Inferior parietal cortex (tissue), 1 donor: ENCODE data around the gene PALLD.

Experiments used
- DNase-seq: peaks from one replicate; pipeline ENCODE4 v3.0.0-alpha.2; 2016; ENCODE audit errors: extremely low spot score

Gene PALLD

DNA sequence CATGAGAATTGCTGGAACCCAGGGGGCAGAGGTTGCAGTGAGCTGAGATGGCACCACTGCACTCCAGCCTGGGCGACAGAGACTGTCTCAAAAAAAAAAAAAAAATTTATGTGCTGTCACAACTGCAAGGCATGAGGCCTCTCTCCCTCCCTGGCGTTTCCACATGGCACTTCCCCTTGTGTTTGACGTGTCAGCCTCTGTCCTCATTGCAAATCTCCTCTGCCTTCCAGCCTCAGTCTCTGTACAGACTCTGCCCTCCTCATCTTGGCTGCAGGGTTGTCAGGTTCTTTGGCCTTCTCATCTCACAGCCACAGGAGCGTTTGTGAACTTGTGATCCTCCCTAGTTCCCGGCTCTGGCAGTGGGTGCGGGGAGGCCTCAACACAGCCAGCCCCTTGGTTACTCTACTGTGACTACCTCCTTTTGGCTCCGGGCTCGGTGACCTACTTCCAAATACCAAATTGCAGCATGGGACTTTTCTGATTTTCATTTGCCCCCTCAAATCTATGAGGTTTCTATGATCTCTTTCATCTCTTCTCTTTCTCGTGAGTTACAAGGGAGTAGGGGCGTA, 263.2 kb downstream of the PALLD start:
- DNase-seq = no peak

DNA sequence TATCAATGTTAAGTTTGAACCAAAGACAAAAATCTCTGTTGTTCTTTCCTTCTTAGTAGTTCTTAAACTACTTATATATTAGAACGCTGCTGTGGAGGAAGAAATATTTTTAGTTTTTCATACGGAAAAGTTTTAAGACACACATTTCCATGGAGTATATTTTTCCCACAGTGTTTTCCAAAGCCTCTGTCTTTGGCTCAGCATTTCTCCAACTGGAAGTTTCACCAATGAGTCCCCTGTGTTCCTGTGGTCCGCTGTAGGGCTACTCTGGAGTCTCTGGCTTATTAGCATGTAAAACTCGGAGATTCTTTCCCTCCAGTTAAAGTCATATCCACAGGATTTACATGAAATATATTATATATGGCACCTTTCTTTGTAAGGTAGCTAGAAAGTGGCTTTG, 264.2 kb downstream of the PALLD start:
- DNase-seq = no peak

DNA sequence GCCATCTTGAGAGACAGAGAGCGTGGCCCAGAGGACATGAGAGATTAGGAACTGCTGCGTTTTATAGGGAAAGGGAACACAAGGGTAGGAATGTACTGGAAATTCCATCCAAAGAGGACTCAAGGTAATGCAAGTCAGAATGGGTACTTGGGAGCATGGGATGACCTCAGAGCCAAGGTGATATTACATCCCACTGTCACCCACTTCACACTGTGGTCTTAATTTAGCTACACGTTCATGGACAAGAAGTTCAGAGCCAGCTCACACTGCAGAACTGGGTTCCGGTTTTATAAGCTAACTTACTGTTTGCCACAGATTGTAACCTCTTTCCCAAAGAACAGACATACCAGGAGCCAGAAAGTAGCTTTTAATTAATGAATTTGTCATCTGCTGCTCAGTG, 268.5 kb downstream of the PALLD start:
- DNase-seq = no peak

DNA sequence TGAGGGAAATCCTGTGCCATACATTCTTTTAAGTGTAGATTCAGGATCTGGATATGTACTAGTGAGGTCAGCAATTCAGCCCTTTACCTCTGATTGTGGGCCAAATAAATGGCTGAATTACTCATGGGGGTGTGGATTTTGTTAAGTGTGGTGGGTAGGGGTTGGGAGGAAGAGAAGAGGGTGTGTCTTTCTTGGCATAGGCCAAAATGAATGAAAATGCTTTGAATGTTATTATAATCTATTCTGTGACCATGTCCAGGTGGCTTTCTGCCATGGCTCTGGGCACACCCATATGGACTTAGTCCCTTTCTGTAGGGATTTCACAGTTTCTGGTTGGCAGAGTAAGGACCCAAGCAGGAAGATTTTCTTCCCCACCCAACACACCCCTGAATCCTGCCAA, 268.9 kb downstream of the PALLD start:
- DNase-seq = no peak

DNA sequence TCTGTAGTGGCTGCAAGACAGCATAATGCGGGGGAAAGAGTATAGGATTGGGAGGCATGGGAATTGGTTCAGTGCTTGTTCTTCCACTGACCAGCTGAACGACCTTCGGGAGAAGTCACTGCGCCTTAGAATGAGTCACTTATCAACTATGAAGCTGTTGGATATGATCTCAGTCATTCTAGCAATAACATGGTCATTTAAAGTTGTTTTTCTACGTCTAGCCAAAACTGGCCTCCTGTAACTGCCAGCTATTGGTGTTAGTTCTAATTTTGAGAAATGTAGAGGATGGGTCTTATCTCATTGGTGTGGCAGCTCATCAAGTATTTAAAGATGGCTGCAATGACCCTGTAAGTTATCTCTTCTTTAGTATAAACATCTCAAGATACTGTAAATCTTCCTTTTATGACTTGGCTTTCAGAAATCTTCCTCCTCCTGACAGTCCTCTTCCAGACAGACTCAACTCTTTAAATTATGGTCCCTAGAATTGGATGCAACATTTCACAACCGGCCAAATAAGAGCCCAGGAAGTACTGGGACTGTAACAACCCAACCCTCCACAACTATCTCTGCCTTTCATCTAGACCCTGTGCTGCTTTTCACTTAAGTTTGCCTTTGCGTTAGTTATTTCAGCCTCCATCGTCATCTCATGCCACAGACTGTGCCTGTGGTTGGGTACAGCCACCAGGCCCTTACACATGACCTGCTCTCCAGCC, 269.9 kb downstream of the PALLD start:
- DNase-seq = no peak

DNA sequence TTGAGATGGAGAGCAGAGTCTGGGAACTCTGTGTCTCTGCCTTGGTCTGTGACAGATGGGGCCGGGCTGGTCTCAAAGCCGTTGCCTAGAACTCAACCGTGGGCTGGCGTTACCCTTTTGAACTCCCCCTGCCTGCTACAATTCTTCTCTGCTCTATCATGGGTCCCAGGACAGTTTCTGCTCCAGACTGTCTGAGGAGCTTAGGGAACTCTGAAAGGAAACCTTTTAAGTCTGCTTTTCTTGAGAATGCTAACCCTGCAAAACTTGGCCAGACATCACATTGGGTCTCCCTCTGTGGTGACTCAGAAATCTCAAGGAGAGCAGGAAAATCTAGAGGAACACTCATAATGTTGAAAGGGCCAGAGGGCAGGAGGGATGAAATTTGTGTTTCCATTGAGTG, 272.6 kb downstream of the PALLD start:
- no peak for DNase-seq

DNA sequence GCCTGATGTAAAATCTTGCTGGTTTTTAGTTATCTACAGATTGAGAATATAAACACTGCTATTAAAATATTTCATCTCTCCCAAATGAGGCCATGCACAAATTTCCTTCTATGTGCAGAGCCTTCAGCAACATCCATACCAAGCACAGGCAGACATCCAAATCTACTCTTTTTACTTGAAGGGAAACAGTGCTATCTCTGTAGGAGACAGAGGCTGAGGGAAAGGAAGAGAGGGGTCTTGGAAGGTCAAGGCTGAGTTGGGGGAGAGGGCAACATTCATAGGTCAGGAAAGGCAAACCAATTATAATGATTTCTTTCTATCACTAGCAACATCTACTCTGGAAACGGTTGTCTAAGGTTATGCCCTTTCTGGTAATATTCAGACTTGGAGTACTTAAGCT, 273.0 kb downstream of the PALLD start:
- no peak for DNase-seq

DNA sequence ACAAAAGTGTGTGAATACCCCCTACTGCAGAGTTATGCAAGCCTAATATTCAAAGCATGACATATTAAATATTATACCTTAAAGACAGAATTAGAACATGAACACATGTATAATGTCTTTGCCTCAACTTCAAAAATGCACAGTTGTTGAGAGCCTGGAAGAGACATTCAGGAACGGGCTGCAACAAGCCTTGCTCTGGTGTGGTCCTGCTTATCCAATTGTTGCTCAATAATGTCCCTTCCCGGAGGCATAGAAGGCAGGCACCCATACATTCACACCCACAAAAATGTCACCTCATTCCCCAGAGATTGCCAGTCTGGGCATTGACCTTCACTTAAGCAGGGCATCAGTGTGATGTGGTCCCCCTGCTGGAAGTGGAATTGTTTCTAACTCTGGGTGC, 274.4 kb downstream of the PALLD start:
- no peak for DNase-seq

DNA sequence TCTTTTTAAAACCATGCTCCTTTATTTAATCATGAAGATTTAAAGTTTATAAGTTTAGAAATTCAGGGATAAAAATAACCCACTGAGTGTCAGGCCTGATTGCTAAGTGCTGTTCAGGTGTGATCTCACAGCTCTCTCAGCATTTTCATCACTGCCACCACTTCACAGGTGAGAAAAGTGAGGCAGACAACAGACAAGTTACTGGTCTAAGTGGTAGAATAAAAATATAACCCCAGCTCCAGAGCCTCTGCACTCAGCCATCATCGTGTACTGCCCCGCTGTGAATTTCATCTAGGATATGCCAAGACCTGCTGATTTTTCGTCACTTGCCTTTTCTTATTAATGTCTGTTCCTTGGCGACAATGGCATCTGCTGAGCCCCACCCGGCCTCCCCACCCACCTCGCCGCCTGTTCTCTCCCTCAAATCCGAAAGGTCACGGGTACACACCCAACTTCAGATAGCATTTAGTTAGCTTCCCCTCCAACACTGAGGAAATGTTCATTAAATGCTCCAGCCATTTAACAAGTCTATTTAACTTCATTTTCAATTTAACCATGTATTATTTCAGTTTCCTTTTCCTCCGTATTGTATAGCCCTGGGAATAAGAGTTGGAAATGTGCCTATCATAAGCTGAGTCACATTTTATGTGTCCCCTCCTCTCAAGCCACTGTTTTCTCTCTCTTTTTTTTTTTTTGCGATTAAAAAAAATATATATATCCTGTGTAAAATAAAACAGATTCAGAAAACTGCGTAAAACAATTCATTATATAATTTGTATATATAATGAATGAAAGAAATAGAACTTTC, 276.7 kb downstream of the PALLD start:
- no peak for DNase-seq

DNA sequence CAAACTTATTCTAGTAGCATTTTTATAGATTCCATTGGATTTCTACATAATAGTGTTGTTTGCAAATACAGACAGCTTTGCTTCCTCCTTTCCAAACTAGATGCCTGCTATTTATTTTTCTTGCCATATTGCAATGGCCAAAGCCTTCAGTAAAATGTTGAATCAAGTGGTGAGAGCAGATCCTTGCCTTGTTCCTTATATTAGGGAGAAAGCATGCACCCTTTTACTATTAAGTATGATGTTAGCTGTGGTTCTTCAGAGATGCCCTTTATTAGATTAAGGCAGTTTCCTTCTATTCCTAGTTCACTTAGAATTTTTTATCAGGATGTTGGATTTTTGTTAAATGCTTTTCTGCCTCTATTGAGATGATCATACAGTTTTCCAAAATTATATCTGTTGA, 279.5 kb downstream of the PALLD start:
- DNase-seq = no peak

DNA sequence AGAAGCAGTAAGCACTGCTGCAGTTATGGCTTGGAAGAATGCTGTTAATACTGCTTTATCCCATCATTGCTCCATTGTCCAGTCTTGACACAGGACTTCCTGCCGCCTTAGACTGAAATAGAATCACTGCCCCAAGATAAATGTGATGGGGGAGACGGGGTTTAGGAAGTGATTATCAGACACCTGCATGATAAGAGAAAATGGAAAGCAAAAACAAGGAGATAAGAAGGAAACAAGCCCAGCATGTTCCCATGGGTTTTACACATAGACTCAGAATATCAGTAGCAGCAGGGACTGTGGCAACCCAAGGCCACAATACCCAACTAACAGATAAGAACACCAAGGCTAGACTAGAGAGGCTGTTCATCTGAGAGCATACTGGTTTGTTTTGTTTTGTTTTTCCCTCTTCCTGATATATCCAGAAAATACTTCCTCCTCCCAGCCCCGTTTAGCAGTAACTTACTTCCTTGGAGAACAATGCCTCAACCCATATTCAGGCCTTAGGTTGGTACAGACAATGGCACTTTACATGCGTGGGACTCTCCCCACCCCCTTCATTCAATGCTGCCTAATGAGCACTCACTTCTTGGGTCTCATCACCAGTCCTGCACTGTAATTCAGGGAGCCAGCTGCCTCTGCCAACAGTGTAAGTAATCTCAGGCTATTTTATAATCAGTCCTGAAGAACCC, 280.6 kb downstream of the PALLD start:
- DNase-seq = no peak

DNA sequence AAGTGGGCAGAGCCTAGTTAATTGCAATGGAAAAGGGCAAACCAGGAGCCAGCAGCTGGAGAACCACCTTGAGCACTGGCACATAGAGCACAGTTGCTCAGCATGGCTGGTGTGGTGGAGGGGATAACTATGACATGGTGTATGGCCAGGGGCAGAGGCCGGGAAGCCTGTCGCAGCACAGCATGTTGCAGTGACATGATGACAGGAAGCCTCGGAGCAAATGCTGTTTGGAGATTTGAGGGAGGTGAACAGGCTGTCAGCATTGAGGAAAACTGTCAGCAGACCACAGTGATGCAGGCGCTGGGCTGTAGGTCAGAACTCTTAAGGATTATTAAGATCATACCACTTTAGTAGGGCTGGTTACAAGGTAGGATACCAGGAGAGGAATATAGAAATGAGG, 284.5 kb downstream of the PALLD start:
- no peak for DNase-seq

DNA sequence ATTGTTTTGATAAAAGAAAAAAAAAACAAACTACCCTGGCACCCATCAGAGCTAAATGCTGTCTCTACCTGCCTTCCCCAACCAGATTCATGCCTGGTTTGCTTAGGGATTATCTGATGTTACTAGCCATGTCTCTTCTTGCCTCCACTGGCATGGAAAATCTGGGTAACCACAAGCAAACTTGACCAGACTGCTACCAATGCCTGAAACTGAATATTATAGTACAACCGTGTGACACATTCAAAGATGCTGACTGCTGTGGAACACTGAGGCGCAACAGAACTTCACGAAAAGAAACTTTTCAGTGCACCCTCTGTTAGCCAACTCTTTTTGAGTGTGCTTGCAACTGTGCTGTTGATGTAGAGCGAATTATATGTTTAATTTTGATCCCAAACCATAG, 285.1 kb downstream of the PALLD start:
- DNase-seq = no peak

DNA sequence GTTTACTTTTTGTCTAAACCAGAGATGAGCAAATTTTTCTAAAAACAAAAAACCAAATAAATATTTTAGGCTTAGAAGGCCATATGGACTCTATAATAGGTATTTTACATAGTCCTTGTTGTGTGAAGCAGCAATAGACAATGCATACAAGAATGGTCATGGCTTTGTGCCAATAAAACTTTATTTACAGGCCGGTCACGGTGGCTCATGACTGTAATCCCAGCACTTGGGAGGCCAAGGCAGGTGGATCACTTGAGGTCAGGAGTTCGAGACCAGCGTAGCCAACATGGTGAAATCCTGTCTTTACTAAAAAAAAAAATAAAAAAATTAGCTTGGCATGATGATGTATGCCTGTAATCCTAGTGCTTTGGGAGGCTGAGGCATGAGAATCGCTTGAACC, 285.6 kb downstream of the PALLD start:
- DNase-seq = no peak

DNA sequence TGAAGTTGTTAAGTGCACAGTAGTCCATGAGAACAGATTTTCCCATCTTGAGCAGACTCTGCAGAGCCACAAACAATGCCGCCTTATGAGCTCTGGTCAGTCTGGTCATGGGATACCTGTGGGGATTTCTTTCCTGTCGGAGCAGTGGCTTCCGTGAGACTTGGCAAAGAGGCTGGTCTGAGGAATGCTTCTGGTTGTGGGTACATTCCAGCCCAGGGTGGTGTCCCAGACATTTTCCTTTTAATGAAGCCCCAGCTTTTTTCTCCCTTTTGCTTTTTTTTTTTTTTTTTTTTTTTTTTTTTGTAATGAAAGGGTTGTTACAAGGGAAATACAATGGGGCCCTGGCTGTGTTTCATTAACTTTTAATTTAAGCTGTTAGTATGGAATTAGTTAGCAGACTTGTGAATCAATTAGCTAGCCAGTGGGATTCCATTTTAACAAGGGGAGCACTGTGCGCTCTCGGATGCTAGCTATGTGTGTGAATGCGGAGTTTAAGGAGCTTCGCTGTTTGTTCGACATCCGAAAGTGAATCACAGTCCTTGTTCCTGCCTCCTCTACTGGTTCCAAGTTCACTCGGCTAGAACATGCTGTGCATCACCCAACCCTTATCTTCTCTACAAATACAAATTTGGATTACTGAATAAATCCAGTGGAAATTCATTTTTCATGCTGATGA, 288.1 kb downstream of the PALLD start:
- DNase-seq = no peak

DNA sequence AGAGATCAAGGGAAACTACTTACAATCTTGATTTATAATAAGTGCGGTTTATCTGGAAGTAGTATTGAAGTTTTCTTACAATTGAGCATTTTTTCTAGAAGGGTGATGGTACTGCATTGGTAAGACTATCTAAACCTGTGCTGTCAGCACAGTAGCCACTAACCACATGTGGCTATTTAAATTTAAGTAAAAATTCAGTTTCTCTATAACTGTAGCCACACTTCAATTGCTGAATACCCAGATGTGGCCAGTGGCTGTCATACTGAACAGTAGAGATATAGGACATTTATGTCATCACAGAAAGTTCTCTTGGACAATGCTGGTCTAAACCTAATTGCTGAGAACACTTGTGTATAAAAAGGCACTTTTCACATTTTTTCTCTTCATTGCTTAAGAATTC, 290.5 kb downstream of the PALLD start:
- DNase-seq = no peak

DNA sequence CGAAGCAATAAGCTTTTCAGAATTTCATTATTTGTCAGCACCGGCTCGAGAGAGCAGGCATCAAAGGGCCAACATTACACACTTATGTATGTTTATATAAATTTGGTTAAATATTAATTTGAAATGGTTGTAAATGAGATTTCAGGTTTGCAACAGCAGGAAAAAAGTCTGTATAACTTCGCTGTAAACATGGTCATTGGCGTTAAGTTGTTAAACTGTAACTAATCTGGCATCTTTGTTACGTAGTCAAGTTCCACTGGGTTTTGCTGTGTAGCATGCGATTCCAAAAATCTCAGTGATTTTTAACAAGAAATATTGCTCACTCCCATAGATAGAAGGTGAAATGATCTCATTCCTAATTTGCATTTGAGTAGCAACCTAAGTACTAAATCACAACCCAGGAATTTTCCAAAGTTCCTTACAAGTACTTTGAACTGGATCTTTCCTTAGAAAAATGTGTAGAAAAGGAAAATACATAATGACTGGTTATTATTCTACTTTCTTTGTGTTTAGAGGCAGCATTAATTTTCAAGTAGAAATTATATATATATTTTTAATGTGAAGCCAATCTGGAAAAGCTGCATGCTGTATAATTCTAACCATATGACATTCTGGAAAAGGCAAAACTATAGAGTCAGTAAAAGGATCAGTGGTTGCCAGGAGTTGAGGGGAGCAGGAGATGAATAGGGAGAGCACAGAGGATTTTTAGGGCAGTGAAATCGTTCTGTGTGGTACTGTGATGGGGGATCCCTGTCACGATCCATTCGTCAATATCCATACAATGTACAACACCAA, 291.1 kb downstream of the PALLD start:
- no peak for DNase-seq

DNA sequence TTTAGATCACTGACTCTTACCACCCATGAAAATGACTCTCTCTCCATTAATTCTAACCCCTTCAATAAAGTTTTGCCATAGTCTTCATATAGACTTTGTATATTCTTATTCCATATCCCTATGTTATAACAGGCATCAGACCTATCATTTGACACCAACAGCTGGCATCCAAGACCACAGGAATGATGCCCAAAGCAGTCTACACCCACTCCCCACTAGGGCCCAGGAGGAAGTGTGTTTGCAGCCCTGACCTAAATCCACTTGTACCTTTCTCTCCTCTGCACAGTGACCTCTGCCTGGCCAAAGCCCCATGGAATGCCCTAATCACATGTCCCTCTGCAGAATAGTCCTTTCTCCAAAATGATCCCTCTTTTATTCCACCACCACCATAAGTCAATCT, 294.0 kb downstream of the PALLD start:
- no peak for DNase-seq

DNA sequence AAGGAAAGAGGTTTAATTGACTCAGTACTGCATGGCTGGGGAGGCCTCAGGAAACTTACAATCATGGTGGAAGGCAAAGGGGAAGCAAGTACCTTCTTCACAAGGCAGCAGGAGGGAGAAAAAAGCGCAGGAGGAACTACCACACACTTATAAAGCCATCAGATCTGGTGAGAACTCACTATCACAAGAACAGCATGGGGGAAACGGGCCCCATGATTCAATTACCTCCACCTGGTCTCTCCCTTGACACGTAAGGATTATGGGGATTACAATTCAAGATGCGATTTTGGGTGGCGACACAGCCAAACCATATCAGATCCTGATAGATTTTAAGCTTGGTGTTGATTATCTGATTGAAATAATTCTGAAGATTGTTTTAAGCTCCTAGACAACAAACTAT, 294.5 kb downstream of the PALLD start:
- DNase-seq = no peak

DNA sequence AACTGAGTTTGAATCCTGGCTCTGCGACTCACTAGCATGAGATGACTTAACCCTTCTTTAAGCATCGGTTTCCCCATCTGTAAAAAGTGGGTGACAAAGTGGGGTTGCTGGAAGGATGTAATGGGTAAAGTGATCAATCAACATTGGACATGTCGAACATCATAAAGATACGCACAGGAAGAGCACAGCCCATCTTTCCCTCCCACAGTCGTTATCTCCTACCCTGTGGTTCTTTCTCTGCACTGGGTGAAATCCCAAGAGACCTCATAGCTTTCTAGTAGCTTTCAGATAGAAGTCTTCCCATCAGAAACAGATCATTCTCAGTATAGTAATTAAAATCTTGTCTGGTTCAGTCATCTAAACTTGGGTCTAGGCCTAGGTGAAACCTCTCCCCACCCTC, 296.7 kb downstream of the PALLD start:
- no peak for DNase-seq

DNA sequence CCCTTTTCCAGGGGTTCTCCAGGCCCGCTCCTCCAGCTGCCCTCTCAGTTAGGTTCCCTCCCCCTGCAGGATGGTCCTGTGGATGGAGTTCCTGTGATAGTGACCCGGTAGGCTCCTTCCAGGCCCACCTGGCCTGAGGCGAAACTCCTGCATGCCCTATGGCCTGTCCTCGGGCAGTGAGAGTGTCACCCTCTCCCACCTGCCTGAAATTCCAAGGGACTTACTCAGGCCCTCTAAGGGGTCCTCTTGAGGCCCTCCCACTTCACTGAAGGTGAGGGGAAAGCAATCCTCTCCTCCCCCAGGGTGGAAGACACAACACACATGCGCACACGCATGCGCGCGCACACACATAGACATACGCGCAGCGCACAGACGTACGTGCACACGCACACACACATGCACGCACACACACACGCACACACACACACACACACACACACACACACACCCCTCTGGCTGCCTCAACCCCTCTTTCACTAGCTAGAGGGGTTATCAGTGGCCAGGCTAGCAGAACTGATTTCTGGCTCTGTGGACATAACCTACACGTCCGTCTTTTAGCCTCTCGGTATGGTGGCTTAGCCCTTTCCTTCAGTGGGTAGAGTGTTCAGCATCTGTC, 297.3 kb downstream of the PALLD start:
- no peak for DNase-seq
